SHP77 (cell line): Measurements from ENCODE around the gene CHAT.
A peak's percentile ranks its signal among the peaks of the same experiment; 100 is the strongest.

ENCODE experiments used
- DNase-seq, 2 experiments: peaks; one replicate each; lab custom pipeline; 2025; lab: John Stamatoyannopoulos, UW

The CHAT gene

DNA sequence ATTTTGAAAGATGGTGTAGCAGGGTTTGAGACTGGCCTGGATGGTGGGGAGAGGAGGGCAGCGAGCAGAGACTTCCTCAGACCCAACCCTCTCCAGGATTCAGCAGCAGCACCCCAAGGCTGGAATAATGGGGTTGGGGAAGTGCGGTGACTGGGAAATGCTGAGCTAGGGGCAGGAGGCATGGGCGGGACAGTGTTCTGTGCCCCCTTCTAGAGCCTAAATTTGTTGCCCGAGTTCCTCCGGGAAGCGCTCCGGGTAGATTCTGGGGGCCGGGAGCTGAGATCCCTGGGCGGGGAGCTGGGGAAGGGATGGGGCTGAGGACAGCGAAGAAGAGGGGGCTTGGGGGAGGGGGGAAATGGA lies at the start of gene CHAT:
CHAT (plus strand) TSS at position 156 of the 360 bp plus-strand sequence; CDS start at position 309, 153 bp downstream.
- no peak for DNase-seq

DNA sequence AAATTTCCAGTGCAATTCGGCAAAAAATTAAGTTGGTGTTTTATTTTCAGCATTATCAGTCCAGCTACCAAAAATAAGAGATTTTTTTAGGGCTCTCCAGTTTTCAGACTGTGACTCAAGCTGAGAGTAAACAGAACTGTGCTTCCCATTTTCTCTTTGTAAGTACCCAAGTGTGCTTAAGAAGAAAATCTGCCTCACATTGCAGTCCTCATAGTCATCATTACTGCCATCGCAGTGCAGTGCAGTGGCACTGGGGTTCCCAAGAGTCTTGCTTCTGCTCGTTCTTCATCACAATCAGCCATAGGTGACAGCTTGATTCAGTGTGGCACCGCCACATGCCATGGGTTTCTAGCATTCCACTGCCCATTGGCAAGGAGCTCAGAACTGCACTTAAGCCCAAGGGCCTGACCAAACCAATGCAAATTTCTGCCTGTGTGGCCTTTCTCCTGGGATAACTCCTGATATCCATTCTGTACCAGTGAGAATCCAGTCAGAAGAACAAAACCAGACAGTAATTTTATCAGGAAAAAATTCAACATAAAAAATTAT lies 49.3 kb upstream of the CHAT start:
- no peak for DNase-seq

DNA sequence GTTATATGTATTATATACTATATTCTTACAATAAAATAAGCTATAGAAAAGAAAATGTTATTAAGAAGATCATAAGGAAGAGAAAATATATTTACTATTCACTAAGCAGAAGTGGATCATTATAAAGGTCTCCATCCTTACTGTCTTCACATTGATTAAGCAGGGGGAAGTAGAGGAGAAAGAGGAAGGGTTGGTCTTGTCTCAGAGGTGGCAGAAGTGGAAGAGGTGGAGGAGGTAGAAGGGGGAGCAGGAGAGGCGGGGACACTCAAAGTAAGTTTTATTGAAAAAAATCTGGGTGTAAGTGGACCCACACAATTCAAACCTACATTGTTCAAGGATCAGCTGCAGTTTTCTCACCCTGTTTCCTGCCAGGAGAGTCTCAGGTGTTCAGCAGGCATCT lies 46.0 kb upstream of the CHAT start:
- DNase-seq, result no peak

DNA sequence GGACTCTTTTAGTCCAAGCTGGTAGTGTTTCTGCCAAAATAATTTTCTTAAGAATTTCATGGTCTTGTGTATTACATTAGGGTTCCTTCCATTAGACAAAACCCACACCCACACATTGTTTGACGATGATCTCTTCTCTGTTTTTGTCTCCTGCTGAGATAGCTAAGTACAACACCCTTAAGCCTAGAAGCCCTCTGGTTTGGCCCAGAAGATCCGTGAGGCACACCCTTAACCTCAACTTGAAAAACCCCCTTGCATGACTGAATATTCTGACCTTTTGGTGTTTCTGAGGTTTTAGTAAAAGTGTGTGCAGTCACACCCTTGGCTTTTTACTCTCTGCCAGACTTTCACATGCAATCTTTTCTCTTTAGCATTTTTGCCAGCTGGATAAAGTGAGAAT lies 45.6 kb upstream of the CHAT start:
- no peak for DNase-seq

DNA sequence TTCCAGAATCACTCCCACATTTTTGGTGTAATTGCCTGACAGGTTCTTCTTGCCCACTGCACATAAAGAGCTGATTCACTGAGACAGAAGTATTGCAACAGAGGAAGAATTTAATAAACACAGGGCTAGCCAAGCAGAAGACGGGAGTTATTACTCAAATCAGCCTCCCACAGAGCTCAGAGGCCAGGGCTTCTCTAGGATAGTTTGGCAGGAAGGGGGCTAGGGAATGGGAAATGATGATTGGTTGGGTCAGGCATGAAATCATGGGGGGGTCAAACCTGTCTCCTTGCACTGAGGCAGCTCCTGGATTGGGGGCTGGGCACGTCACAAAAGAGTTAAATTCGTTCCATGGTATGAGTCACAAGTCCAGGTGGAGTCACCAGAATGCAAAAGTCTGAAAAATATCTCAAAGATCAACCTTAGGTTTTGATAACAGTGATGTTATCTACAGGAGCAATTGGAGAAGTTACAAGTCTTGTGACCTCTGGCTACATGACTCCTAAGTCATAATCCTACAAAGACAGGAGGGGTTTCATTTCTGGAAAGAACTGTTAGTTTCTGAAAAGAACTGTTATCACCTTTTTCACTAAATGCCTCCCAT lies 44.7 kb upstream of the CHAT start:
- no peak for DNase-seq

DNA sequence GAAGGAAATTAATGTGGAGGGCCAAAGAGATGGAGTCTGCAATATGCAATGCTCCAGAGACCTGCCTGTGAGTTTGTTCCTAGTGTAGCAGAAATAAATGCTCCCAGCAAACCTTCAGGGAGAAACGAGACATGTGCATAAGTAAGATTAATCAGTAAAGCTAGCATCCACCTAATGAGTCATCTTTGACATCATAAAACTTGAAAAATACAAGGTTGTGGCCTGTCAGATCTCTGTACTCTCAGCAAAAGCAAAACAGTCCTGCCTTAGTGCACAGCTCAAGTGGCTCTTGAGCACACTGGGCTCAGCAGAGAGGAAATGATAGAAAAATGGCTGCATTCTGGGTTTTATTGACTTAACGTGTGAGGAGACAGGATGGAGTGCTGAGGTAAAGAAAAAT lies 42.4 kb upstream of the CHAT start:
- no peak for DNase-seq

DNA sequence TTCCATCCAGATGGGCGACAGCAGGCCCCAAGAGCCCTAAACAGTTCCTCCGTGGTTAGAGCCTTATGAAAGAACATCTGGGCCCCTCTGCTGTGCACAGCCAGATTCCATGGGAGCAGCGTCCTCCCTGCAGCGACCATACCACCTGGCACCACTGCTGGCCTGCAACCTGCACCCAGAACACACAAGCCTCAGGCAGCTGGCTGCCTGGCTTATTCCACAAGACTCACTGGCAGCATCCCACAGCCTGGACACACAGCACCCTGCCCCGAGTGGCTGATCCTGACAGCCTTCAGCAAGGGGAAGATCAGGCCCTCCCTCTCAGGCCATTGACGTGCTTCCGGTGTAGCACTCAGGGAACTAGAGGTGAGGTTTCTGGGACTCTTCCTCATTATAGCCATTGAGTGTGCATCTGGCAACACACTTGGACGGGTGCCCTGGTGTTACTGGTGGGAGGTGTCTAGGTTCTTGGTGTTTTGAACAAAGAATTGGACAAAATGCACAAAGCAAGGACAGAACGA lies 41.2 kb upstream of the CHAT start:
- peak; percentile 2 to 5 for DNase-seq

DNA sequence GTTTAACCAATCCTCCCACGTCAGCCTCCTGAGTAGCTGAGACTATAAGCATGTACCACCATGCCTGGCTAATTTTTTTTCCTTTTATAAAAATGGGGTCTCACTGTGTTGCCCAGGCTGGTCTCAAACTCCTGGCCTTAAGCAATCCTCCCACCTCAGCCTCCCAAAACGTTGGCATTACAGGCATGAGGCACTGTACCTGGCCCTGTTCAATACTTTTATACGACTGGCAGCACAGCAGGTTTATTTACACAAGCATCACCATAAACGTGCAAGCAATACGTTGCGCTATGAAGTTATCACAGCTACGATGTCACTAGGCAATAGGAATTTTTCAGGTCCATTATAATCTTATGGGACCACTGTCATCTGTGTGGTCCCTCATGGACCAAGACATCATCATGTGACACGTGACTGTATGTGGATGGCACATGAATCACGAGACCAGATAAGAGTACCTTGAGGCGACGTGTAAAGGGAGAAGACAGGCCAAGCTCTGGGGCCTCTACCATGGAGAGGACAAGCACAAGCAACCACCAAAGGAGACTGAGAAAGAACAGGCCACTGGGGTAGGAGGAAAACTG lies 38.3 kb upstream of the CHAT start:
- DNase-seq, result no peak

DNA sequence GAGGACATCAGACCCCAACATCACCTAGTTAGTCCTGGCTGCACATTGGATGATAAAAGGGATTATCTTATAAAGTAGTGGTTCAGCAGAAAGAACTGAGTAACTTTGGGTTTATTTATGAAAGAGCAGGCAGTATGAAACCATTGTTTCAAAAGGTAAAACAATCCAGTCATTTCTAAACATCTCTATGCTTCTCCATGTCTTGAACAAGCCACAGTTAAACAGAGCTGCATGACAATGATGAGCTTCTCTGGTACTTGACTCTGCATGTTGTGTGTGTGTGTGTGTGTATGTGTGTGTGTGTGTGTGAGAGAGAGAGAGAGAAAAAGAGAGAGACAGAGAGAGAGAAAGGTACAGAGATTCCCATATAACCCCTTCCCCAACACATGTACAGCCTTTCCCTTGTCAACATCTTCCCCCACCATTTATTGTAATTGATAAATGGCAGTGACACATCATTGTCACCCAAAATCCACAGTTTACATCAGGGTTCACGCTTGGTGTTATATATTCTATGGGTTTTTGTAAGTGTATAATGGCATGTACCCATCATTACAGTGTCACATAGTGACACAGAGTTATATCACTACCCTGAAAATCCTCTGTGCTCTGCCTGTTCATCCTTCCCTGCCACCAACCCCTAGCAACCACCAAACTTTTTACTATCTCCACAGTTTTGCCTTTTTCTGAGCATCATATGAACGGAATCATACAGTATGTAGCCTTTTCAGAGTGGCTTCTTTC lies 36.5 kb upstream of the CHAT start:
- DNase-seq, result no peak

DNA sequence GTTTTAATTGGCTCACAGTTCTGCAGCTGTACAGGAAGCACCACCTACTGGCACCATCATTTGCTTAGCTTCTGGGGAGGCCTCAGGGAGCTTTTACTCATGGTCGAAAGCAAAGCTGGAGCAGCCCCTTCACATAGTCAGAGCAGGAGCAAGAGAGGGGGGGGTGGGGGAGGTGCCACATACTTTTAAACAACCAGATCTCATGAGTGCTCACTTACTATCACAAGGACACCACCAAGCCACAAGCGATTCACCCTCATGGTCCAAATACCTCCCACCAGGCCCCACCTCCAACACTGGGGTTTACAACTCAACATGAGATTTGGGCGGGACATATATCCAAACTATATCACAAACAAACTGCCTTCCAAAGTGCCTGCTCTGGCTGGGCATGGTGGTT lies 35.4 kb upstream of the CHAT start:
- no peak for DNase-seq

DNA sequence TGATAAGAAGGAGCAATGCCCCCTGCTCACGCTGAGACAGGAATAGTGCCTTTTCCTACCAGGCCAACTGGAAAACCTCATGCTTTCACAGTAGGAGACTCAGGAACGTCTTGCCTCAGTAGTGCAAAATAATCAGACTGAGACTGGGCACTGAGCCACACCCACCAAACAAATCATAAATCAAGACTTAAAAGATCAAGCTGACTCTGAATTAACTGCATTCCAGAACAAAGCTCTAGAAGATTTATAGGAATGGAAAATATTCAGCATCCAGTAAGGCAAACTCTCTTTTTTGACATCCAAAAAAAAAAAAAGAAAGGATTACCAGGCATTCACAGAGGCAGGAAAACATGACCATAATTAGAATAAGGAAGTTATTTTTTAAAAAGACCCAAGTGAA lies 34.2 kb upstream of the CHAT start:
- no peak for DNase-seq

DNA sequence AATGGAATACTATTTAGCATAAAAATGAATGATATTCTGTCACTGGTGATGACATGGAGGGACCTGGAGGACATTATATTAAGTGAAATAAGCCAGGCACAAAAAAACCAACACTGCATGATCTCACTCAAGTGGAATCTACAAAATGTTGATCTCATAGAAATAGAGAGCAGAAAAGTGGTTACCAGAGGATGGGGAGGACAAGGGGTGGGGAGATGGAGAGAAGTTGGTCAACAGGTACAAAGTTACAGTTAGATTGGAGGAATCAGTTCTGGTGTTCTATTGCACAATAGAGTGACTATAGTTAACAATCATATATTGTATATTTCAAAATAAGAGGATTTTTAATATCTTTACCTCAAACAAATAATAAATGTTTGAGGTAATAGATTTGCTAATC lies 28.4 kb upstream of the CHAT start:
- no peak for DNase-seq

DNA sequence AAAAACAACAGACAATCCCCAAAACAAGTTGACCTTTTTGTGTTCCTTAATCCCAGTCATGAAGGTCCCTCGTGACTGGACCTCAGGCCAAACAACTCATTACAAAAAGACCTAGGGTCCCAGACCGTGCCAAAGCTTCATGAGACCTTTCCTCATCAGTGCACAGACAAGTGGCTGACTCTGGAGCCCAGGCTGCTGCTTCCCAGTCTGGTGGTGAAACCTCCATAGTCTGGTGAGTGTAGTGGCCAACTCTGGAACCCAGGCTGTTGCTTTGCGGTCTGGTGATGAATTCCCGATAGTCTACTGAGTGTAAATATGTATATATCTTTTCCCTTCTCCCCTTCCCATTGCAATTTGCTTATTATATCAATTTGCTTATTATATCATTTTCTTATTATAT lies 25.9 kb upstream of the CHAT start:
- DNase-seq, result no peak

DNA sequence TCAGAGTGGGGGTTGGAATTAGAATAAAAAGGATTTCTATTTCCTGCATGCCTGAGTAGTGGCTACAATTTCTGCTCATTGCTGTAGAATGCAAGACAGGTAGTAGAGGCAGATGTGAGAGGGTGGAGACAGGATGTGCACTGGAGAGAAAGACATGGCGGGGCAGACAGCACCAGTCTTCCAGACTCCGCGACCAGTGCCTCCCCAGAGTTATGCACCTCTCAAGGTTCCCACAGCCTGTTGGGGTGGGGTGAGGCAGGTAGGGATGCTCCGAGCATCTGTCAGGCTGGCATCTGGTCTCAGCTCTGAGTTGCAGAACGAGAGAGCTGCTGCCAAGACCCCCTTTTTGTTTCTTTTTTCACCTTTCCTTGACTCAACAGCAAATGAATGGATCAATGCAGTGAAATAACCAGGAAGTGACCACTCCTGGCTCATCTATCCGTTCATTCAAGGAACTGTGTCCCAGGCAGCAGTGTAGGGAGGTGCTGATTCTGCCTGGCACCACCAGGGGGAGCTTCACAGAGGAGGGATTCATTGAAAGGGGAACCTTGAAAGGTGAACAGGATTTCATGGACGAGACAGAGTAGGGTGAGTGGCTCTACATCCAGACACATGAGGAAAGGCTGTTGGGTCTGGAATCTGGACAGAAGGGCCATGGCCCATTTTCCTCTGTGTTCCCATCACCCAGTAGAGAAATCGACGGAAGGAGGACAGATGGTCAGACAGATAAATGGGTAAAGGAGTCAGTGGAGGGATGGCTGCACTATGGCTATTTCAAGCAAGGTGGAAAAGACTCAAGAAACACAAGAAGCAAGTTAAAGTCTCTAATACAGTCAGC lies 20.9 kb upstream of the CHAT start:
- peak; percentile 18 to 46 for DNase-seq

DNA sequence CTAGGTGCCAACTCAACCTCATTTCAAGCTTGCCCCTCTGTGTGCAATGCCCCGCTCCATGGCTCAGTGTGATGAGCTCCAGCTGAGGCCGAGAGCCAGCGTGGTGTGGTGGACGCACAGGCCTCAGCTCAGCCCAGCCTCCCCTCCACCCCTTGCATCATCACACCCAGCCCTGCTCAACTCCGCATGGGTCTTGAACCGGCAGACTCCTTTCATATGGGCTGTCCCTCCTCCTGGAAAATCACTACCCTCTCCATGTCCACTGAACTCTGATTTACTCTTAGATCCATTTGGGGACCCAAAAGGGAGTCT lies 20.3 kb upstream of the CHAT start:
- no peak for DNase-seq

DNA sequence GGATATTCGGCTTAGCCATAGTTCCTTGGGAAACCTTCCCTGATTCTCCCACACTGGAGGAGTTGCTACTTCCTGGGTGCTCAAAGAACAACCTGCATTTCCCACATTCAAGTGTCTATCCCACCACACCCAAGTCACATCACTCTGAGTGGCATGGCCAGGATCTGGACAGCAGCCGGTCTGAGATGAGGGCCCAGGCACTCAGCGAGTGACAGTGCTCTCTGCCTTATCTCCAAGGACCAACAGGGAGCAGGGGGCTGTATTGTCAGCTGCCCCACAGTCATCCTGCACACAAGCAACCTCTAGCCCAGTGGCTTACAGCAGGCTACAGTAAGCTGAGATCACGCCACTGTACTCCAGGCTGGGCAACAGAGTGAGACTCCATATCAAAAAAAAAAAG lies 19.8 kb upstream of the CHAT start:
- DNase-seq, result no peak

DNA sequence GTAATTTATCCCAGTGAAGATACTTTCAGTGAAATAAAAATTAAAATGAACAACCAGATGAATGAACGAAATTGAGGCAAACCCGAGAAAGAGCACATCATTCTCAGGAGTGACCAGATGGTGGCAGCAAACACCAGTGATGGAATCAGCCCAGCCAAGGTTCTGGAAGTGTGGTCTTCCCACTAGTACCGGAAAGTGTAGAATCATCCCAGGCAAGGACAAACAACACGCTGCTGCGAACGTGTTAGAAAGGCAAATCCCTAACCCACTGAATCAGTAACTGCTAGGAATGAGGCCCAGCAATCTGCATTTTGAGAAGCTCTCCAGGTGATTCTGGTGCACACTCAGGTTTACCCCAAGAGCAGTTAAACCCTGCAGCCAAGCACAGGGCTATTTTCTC lies 19.2 kb upstream of the CHAT start:
- peak; percentile 5 to 23 for DNase-seq

DNA sequence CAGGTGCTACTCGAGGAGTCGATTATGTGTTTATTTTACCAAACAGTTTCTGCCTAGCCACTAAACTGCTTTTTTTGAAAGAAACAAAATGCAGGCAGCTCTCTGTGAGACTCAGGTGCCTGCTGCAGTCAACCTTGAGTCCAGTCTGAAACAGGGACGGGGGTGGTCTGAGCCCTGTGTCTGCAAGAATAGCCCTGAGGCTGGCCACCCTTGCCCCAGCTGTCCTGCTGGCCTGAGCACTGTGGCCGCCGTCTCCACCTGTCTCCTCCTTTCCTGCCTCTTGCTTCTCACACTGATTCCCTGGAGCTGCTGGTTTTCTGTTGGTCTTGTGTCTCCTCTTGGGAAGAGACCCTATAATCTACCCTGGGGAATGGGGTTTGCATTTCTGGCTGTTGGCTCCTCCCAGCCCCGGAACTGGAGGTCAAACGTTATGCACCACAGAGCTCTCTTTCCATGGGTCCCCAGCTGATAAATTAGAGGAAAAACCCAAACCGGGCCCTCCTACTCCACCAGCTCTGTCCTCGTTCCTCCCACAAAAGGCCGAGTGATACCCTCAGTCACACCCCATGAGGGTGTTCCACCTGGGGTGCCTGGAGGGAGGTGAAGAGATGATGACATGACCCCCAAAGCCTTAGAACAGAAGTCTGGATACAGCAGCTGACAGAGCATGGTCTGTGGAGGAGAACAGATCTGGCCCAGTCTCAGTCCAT lies 18.7 kb upstream of the CHAT start:
- DNase-seq, result no peak

DNA sequence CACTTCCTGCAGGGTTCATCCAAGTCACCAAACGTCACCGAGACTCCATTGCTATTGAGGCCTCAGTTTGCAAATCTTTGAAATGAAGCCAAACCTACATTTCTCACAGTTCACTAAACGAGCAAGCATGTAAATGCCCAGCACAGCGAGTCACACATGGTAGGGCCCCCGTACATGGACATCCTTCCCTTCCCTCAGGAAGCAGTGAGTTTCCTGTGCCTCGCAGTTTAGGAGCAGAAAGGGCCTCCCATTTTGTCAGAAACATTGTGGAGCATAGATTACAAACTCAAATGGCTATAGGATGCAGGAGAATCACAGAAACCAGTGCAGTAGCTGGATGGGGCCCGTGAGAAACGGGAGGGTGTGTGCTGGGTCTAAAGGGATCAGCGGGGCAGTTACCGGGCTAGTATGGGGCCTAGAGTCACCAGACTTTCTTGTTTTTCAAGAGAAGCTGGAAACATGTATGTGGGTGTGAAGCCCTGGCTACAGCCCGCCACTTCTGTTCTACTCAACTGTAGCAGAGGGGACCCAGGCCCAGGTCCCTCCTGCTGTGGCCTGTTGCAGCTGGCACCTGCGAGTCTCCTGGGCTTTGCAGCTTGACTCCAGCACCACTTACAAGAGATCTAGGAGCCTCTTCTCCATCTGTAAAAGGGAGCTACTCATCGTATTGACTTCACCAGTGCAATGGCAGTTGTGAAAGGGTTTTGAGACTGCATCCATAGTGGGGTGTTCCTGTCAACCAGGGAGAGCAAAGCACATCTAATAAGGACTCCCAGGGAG lies 17.9 kb upstream of the CHAT start:
- DNase-seq, result no peak

DNA sequence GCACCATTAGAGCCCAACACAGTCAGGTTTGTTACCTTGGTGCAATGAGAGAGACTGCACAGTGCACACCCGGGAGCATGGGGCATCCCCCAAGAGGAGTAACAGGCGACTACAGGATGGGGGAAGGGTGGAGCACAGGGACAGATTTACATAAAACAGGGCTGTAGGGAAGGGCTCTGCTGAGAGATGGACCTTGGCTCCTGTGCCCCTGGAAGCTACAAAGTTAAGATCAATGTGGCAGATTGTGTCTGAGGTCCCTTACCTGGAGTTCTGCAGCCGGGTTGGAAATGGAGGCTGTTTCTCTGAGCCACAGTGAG lies 17.4 kb upstream of the CHAT start:
- no peak for DNase-seq

DNA sequence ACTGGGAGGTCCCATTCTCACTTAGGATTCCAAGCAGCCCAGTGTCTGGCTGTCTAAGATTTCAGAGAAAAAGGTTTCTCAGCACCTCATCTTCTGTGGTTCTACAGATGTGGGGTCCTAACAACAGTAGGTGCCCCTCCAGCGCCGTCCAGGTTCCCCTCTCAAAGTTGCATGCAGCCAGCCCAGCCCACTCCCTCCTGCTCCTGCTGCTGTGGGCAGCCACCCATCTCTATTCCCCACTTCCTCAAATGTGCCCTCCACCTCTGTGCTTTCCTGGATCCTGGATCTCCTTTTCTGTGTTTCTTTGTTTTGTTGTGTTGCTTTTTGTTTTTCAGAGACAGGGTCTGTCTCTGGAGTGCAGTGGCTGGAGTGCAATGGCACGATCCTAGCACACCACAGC lies 17.0 kb upstream of the CHAT start:
- DNase-seq, result no peak
